Measurements from ENCODE around the gene HLTF. TPM values are rescaled to one million over a fixed set of nuclear protein-coding genes. Genes with fewer than 3 reads are reported as not detected.

Gene HLTF
- total RNA-seq, 4 donors from 2014 or later = 40.9 to 53.1 (median 47.7) TPM

GRCh38 chr3:149010966-149011365 is 75.4 kb downstream of the HLTF start:
- no peaks in the 10 kb centered on the region for H3K27me3 ChIP-seq
- no peak overlapping the region for H3K4me3 ChIP-seq (replicated peaks in 1 of 3)
- no peak for TF ChIP-seq CTCF (IDR thresholded peaks at IDR 0.05)
- TF ChIP-seq POLR2A (IDR thresholded peaks at IDR 0.05) = no peak
- H3K9me3 ChIP-seq = no peaks in the 10 kb centered on the region
- no peaks in the 10 kb centered on the region for H3K4me1 ChIP-seq
- H3K36me3 ChIP-seq = peaks cover 15 to 16% of the 10 kb centered on the region in 2 donors
- WGBS, 2 donors = 78 to 79% methylated on average over 2 of the region's 2 CpGs
- DNase-seq = no peak
- no peak overlapping the region for H3K27ac ChIP-seq
- intact Hi-C loops (cut with DNase I) = no loop called here

GRCh38 chr3:149010504-149010951 is 75.8 kb downstream of the HLTF start:
- Histone ChIP-seq H3K9me3 (no peaks in the 10 kb centered on the region), H3K27me3 (no peaks in the 10 kb centered on the region), H3K4me1 (no peaks in the 10 kb centered on the region), H3K36me3 (peaks cover 15 to 16% of the 10 kb centered on the region in 2 donors), H3K27ac (no peak overlapping the region), H3K4me3 (replicated peaks in 1 of 3) (no peak overlapping the region)
- WGBS, 2 donors = 83 to 87% methylated on average over 6 of the region's 6 CpGs
- intact Hi-C loops (cut with DNase I) = no loop called here
- no peak for TF ChIP-seq POLR2A (IDR thresholded peaks at IDR 0.05)
- TF ChIP-seq CTCF (IDR thresholded peaks at IDR 0.05) = no peak
- no peak for DNase-seq

- no peak for DNase-seq
- intact Hi-C loops (cut with DNase I) = no loop called here
- WGBS, 2 donors = 88 to 93% methylated on average over 2 of the region's 2 CpGs
- Histone ChIP-seq H3K36me3 (peaks cover 15 to 16% of the 10 kb centered on the region in 2 donors), H3K4me3 (replicated peaks in 1 of 3) (no peak overlapping the region), H3K27ac (no peak overlapping the region), H3K9me3 (no peaks in the 10 kb centered on the region), H3K4me1 (peaks cover 1% of the 10 kb centered on the region in 2 donors), H3K27me3 (no peaks in the 10 kb centered on the region)
- no peak for TF ChIP-seq CTCF (IDR thresholded peaks at IDR 0.05)
- TF ChIP-seq POLR2A (IDR thresholded peaks at IDR 0.05) = no peak
Observed at GRCh38 chr3:149009732-149010131, 76.6 kb downstream of the HLTF start.

- Histone ChIP-seq H3K27me3 (no peaks in the 10 kb centered on the region), H3K27ac (no peak overlapping the region), H3K9me3 (no peaks in the 10 kb centered on the region), H3K36me3 (peaks cover 9 to 15% of the 10 kb centered on the region in 2 donors), H3K4me3 (replicated peaks in 1 of 3) (no peak overlapping the region), H3K4me1 (peaks cover 5 to 8% of the 10 kb centered on the region in 2 donors)
- intact Hi-C loops (cut with DNase I) = no loop called here
- DNase-seq = no peak
- WGBS, 2 donors = 92 to 93% methylated on average over 7 of the region's 7 CpGs
- TF ChIP-seq POLR2A (IDR thresholded peaks at IDR 0.05) (no peak), CTCF (IDR thresholded peaks at IDR 0.05) (no peak)
Observed at GRCh38 chr3:149007567-149008257, 78.6 kb downstream of the HLTF start.

GRCh38 chr3:149005416-149005815 is 80.9 kb downstream of the HLTF start:
- 87 to 91% methylated on average over 1 of the region's 1 CpG for WGBS, 2 donors

More at GRCh38 chr3:149005416-149005815, 80.9 kb downstream of the HLTF start:
- no peak overlapping the region for H3K4me3 ChIP-seq (replicated peaks in 1 of 3)
- no peak for TF ChIP-seq CTCF (IDR thresholded peaks at IDR 0.05)
- H3K4me1 ChIP-seq = peaks cover 5 to 8% of the 10 kb centered on the region in 2 donors
- no peaks in the 10 kb centered on the region for H3K27me3 ChIP-seq
- no peaks in the 10 kb centered on the region for H3K9me3 ChIP-seq
- no peak for DNase-seq
- no peak overlapping the region for H3K27ac ChIP-seq
- intact Hi-C loops (cut with DNase I) = no loop called here
- peaks cover 8 to 13% of the 10 kb centered on the region in 2 donors for H3K36me3 ChIP-seq

All from thyroid gland (tissue), 4 donors.